Thoracic aorta (tissue), 2 donors: ENCODE results near the gene PPARGC1A. TPM values are rescaled to one million over a fixed set of nuclear protein-coding genes. Genes with fewer than 3 reads are reported as not detected.

Source experiments
- ATAC-seq: fragments of 150-250 bp; one replicate; pipeline ENCODE4 v1.8.0; 2017; ENCODE audit warnings: low read depth; ENCODE audit not compliant: insufficient number of reproducible peaks, low FRiP score
- DNase-seq: peaks from one replicate; pipeline ENCODE4 v3.0.0-alpha.2; 2020; ENCODE audit warnings: low spot score
- H3K27ac ChIP-seq, 2 donors: fragments of 200-600 bp; sonication (generic); 1 replicate in 1 of 2; 2 replicates in 1 of 2; pipeline ENCODE4 v1.5.1; 2016; ENCODE audit warnings: mild to moderate bottlenecking in 2 of 2, moderate library complexity in 2 of 2
- H3K27me3 ChIP-seq: fragments of 200-600 bp; sonication (generic); replicated peaks from 2 replicates; pipeline ENCODE4 v1.6.0; 2016; ENCODE audit warnings: mild to moderate bottlenecking; ENCODE audit not compliant: insufficient read depth
- H3K36me3 ChIP-seq: fragments of 200-600 bp; sonication (generic); one replicate; pipeline ENCODE4 v1.5.1; 2016
- H3K4me1 ChIP-seq, 2 donors: fragments of 200-600 bp; sonication (generic); 1 replicate in 1 of 2; 2 replicates in 1 of 2; pipeline versions ENCODE4 v1.5.1 to v1.6.0; 2016; ENCODE audit warnings: low read depth in 2 of 2, mild to moderate bottlenecking in 1 of 2; ENCODE audit not compliant: control insufficient read depth in 1 of 2
- H3K4me3 ChIP-seq: fragments of 200-600 bp; sonication (generic); 2 replicates; pipeline ENCODE4 v1.5.1; 2016; ENCODE audit warnings: mild to moderate bottlenecking
- H3K9me3 ChIP-seq: fragments of 200-600 bp; sonication (generic); 2 replicates; pipeline ENCODE4 v1.5.1; 2016
- total RNA-seq, 2 donors: library from RNA; depleted of rRNA; stranded (reverse); fragments of >200 nt; gene quantifications; one replicate each; pipeline versions ENCODE4 v1.1.0 to v1.2.3, GENCODE V29; 2016
- TF ChIP-seq, protein P1 (sequence below): fragments of 200-600 bp; sonication (generic); IDR thresholded peaks from one replicate; pipeline ENCODE4 v1.5.1; 2019; ENCODE audit warnings: antibody characterized with exemption

Gene PPARGC1A
- total RNA-seq, 2 donors from 2014 or later, result 0.41 to 1.3 TPM

DNA sequence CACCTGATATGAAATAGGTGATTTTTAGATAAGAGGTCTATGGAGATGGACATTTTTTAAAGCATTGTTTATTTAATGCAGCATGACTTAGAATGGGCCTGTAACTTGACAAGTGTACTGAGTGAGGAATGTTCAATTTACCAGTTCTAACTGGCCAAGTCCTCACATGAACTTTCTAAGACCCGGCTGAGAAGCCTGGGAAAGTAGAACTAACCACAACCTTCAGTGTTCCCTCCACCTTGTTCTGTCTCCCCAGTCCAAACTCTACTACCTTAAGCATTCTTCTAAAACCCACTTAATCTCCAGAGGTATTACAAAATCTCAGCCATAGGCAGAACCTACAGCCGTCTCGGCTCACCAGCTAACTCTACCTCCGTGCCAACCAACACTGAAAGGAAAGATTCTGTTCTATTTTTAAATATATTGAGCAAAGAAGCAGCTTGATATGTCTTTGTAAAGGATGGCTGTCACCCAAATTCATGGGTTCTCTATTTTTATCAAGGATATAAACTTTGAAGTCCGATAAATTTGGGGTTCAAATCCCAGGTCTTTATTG is 6.8 kb downstream of the PPARGC1A start:
- Histone ChIP-seq H3K27ac (no peak overlapping the region), H3K4me3 (no peak overlapping the region), H3K27me3 (no peaks in the 10 kb centered on the region), H3K4me1 (no peaks in the 10 kb centered on the region), H3K9me3 (no peaks in the 10 kb centered on the region), H3K36me3 (no peaks in the 10 kb centered on the region)
- TF ChIP-seq, protein P1, sequence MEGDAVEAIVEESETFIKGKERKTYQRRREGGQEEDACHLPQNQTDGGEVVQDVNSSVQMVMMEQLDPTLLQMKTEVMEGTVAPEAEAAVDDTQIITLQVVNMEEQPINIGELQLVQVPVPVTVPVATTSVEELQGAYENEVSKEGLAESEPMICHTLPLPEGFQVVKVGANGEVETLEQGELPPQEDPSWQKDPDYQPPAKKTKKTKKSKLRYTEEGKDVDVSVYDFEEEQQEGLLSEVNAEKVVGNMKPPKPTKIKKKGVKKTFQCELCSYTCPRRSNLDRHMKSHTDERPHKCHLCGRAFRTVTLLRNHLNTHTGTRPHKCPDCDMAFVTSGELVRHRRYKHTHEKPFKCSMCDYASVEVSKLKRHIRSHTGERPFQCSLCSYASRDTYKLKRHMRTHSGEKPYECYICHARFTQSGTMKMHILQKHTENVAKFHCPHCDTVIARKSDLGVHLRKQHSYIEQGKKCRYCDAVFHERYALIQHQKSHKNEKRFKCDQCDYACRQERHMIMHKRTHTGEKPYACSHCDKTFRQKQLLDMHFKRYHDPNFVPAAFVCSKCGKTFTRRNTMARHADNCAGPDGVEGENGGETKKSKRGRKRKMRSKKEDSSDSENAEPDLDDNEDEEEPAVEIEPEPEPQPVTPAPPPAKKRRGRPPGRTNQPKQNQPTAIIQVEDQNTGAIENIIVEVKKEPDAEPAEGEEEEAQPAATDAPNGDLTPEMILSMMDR, result no peak
- ATAC-seq, result no peak
- no peak for DNase-seq

DNA sequence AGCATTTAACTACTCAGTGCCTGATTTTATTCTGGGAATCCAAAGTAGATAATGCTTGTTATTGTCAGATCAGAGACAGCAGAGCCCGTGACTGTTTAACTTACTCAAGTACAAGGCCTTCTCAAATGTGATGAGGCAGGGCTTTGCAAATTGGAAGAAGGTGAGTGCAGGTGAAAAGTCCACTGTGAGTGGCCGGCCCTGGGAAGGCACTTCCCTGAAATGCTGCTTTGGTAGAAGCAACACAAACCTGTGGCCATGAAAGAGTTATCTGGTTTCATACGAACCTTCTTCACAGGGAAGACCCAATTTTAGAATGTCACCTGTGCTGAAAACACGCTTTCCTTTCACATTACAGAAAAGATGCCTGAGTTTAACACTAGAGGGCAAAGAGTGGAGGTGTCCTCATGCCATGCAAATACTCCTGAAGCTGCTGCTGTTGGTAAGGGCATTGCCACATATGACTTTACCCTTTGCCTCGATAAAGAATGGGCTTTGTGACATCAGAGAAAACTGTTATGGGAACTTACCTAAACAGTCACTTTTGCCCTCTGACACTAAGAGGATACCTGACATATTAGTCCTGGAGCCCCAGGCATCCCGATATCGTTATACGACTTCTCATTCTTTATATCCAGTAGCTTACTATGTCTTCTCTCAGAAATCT is 8.0 kb downstream of the PPARGC1A start:
- Histone ChIP-seq H3K4me1 (no peaks in the 10 kb centered on the region), H3K27ac (no peak overlapping the region)
- ATAC-seq, result no peak

DNA sequence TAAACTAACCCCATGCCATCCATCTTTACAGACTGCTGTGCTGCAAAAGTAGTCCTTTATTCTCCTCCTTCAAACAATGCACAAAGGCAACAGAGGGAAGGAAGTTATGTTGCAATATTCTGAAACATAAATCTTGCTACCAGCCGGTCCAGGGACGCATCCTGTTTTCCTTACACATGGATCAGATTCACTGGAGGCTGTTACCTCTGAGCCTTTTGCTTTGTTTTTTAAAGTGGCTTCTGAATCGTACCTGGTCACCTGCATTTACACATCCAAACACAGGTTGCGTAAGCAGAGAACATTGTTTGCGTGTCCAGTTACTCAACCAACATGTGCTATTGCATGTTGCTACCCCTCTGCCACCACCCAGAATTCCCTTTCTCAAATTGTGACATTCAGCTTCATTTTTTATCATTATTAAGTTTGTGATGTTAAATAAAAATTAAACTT is 8.8 kb downstream of the PPARGC1A start:
- H3K9me3 ChIP-seq, result no peaks in the 10 kb centered on the region
- no peaks in the 10 kb centered on the region for H3K4me1 ChIP-seq
- no peaks in the 10 kb centered on the region for H3K27me3 ChIP-seq
- TF ChIP-seq, protein P1, result no peak
- no peak for ATAC-seq
- H3K4me3 ChIP-seq, result no peak overlapping the region
- H3K27ac ChIP-seq, result no peak overlapping the region
- no peaks in the 10 kb centered on the region for H3K36me3 ChIP-seq
- DNase-seq, result no peak

More for the DNA sequence above, 8.0 kb downstream of the PPARGC1A start:
- Histone ChIP-seq H3K27me3 (no peaks in the 10 kb centered on the region), H3K4me3 (no peak overlapping the region), H3K9me3 (no peaks in the 10 kb centered on the region), H3K36me3 (no peaks in the 10 kb centered on the region)
- TF ChIP-seq, protein P1, result no peak
- no peak for DNase-seq

DNA sequence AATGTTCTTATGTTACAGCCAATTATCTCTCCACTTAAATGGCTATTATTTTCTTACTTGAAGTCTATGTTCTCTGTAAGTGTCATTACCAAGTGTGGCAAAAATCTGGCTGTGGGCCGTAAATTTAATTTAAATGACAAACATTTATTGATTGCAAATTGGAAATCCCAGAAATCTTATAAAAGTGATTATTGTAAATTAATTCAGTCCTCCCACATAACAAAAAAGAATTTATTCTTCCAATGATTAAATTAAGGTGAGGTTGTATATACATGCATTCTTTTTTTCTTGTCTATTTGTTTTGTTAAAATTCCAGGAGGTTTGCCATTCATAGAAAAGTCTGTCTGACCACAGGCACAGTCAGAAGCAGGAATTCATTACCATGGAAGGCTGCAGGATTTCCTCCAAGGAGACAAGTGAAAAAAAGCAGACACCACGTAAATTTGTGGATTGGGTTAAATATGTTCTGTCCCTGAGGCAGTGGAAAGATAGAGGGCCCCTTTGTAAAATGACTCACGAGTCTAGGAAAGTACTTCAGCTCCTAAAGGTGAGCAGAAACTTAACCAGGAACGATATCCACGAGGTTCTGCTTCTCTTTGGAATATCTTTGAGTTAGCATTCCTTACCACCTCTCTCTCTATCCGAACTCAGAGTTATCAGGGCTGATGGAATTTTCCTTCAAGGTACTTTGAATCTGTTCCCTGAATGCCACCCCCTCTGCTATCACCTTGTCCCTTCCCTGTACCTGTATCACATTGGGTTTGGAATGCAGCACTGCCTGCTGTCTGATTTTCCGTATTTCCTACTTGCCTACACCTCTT is 10.7 kb downstream of the PPARGC1A start:
- H3K4me1 ChIP-seq, result no peaks in the 10 kb centered on the region
- no peaks in the 10 kb centered on the region for H3K9me3 ChIP-seq
- no peaks in the 10 kb centered on the region for H3K36me3 ChIP-seq
- no peak overlapping the region for H3K4me3 ChIP-seq
- ATAC-seq (no peak), DNase-seq (no peak)
- H3K27ac ChIP-seq, result no peak overlapping the region
- TF ChIP-seq, protein P1, result no peak
- no peaks in the 10 kb centered on the region for H3K27me3 ChIP-seq

DNA sequence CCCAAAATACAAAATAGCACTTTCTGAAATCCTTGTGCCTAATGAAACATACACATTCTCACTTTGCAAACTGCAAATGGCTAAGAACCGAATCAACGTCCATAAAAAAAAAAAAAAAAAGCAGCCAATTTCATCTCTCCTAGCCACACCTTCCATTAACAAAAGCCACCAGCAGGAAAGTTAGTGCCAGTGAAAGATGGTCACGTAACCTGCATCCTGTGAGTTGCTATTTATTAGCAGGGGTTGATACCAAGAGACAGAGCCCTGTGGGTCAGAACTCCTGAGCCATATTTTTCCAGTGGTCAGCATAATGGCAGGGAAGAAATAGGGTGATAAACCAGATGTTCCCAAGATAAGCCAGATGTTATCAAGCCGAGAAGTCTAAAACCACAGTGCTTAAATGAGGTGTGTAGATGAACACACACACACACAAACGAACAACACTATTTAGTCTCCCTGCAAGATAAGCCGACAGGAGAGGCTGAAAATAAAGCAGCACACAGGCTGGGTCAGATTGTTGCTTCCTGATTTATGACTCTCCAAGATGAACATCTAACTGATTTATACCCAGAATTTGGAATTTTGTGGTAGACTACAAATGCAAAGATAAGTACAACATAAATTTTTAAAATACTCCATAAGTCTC is 11.5 kb downstream of the PPARGC1A start:
- Histone ChIP-seq H3K36me3 (no peaks in the 10 kb centered on the region), H3K9me3 (no peaks in the 10 kb centered on the region), H3K4me3 (no peak overlapping the region), H3K27ac (no peak overlapping the region), H3K4me1 (no peaks in the 10 kb centered on the region), H3K27me3 (no peaks in the 10 kb centered on the region)
- TF ChIP-seq, protein P1, result no peak
- DNase-seq (no peak), ATAC-seq (no peak)
